RWPE1 (cell line): Measurements from ENCODE around the gene DPH1.
A peak's percentile ranks its signal among the peaks of the same experiment; 100 is the strongest.
"Not testable (repeated sequence)": the region's sequence is repeated elsewhere in the genome, so short reads cannot be mapped to it uniquely, and the experiment has no call there.

Source experiments
- CTCF ChIA-PET: fragments of 350-600 bp; sonication (Branson Sonifier 250); formaldehyde crosslinking; extraction: SDS; loops from one replicate; lab custom pipeline; 2021; lab: Yijun Ruan, JAX
- POLR2A ChIA-PET: fragments of 400-600 bp; formaldehyde crosslinking; extraction: SDS; loops from one replicate; lab custom pipeline; 2020; ENCODE audit warnings: antibody characterized with exemption; ENCODE audit not compliant: low non-redundant PET; lab: Yijun Ruan, JAX
- DNase-seq: peaks from one replicate; pipeline ENCODE4 v3.0.0; 2012; ENCODE audit warnings: low spot score
- H3K27ac ChIP-seq: fragments of 450-650 bp; 2 replicates; pipeline ENCODE4 v1.5.1; 2017
- CTCF ChIP-seq: fragments of 450-650 bp; conservative IDR thresholded peaks from 2 replicates; pipeline ENCODE4 v1.5.1; 2017; ENCODE audit warnings: low read depth, mild to moderate bottlenecking

DPH1 gene

GRCh38 chr17:2029911-2030778, at the start of gene DPH1:
Gene DPH1, plus strand, starts transcription at chr17:2030153. Its CDS starts 17 bp downstream, at chr17:2030170.
- H3K27ac ChIP-seq: peak within 1 kb of the TSS; percentile 76
- CTCF ChIA-PET: interaction anchor here (0.5 to 0.7 kb wide), 4 partner anchors 179 to 1492 kb away, joined by 3 to 10 read pairs (median 4); no protein-coding TSS in a partner anchor
- POLR2A ChIA-PET: no interaction called here
- TF ChIP-seq CTCF: no peak
- DNase-seq: peak; percentile 90

- H3K27ac ChIP-seq: peak overlapping the region; percentile 93
- DNase-seq: no peak
- no peak for TF ChIP-seq CTCF
- ChIA-PET POLR2A (no interaction called here), CTCF (no interaction called here)
Measured at GRCh38 chr17:1980665-1981250, 49.2 kb upstream of the DPH1 start.

GRCh38 chr17:1982793-1983366, 47.1 kb upstream of the DPH1 start:
- ChIA-PET CTCF (interaction anchor here (0.7 to 1.7 kb wide), 2 partner anchors 13 to 43 kb away, joined by 4 to 7 read pairs; no protein-coding TSS in a partner anchor), POLR2A (interaction anchor here (0.7 kb wide), 1 partner anchor 9 kb away, joined by 6 read pairs; no protein-coding TSS in a partner anchor)
- H3K27ac ChIP-seq: peak overlapping the region; percentile 93
- not testable (repeated sequence) for DNase-seq

GRCh38 chr17:1985093-1985492, 44.9 kb upstream of the DPH1 start:
- ChIA-PET CTCF (no interaction called here), POLR2A (no interaction called here)
- no peak for TF ChIP-seq CTCF
- no peak for DNase-seq
- H3K27ac ChIP-seq: peak overlapping the region; percentile 93

- DNase-seq: no peak
- peak overlapping the region; percentile 93 for H3K27ac ChIP-seq
- CTCF ChIA-PET: no interaction called here
- POLR2A ChIA-PET: no interaction called here
- no peak for TF ChIP-seq CTCF
Measured at GRCh38 chr17:1985686-1986085, 44.3 kb upstream of the DPH1 start.

GRCh38 chr17:1986783-1987451, 43.0 kb upstream of the DPH1 start:
- no peak for DNase-seq
- H3K27ac ChIP-seq: peak overlapping the region; percentile 95
- TF ChIP-seq CTCF: no peak
- ChIA-PET POLR2A (no interaction called here), CTCF (no interaction called here)
